IMR-90 (cell line): ENCODE results near the gene GUCY2C. TPM values are rescaled to one million over a fixed set of nuclear protein-coding genes. Genes with fewer than 3 reads are reported as not detected.

ENCODE experiments used
- ATAC-seq: fragments of 200-7000 bp; cut with Tn5 transposase; 2 replicates; pipeline ENCODE4 v1.9.1; 2020; ENCODE audit warnings: low read depth, mild to moderate bottlenecking, moderate library complexity
- BruUV-seq: library from RNA; stranded (reverse); fragments of 400-500 nt; replicated peaks from 2 replicates; lab custom pipeline; 2021; lab: Mats Ljungman, UMichigan
- CTCF ChIA-PET: fragments of 300-600 bp; formaldehyde crosslinking; extraction: SDS; loops from one replicate; lab custom pipeline; 2021; ENCODE audit warnings: antibody characterized with exemption; lab: Yijun Ruan, JAX
- POLR2A ChIA-PET: fragments of 300-600 bp; sonication (Branson Sonifier 250); formaldehyde crosslinking; loops from one replicate; lab custom pipeline; 2022; ENCODE audit warnings: antibody characterized with exemption; ENCODE audit not compliant: unreplicated experiment; lab: Charles Lee
- DNase-seq: peaks from one replicate; pipeline ENCODE4 v3.0.0; 2013
- H2AFZ ChIP-seq: replicated peaks from 2 replicates; pipeline ENCODE3; 2013; ENCODE audit warnings: low read length, mild to moderate bottlenecking; ENCODE audit not compliant: poor library complexity
- H2AK5ac ChIP-seq: 2 replicates; pipeline ENCODE4 v1.6.1; 2013; ENCODE audit warnings: low read depth, low read length, inconsistent platforms
- H2AK9ac ChIP-seq: replicated peaks from 2 replicates; pipeline ENCODE3; 2013; ENCODE audit warnings: mild to moderate bottlenecking, low read depth, low read length, moderate library complexity; ENCODE audit not compliant: poor library complexity
- H2BK120ac ChIP-seq: 2 replicates; pipeline ENCODE4 v1.6.1; 2013; ENCODE audit warnings: low read depth, low read length, inconsistent platforms
- H2BK15ac ChIP-seq: 3 replicates; pipeline ENCODE4 v1.6.1; 2013; ENCODE audit warnings: low read depth, low read length, inconsistent platforms
- H2BK20ac ChIP-seq: 2 replicates; pipeline ENCODE4 v1.6.1; 2013; ENCODE audit warnings: low read depth, mild to moderate bottlenecking, inconsistent platforms, low read length, moderate library complexity
- H2BK5ac ChIP-seq: 2 replicates; pipeline ENCODE4 v1.6.1; 2013; ENCODE audit warnings: mild to moderate bottlenecking, low read depth, low read length, inconsistent platforms; ENCODE audit not compliant: poor library complexity, severe bottlenecking
- H3K14ac ChIP-seq: replicated peaks from 2 replicates; pipeline ENCODE4 v1.6.1; 2013; ENCODE audit warnings: low read depth, low read length, inconsistent platforms
- H3K18ac ChIP-seq: 2 replicates; pipeline ENCODE4 v1.6.1; 2013; ENCODE audit warnings: low read depth, low read length, control low read depth
- H3K23ac ChIP-seq: 2 replicates; pipeline ENCODE4 v1.6.1; 2013; ENCODE audit warnings: low read depth, low read length, inconsistent platforms
- H3K27ac ChIP-seq: 2 replicates; pipeline ENCODE4 v1.5.1; 2013; ENCODE audit warnings: mild to moderate bottlenecking, control low read depth, low read length; ENCODE audit not compliant: insufficient read depth
- H3K27me3 ChIP-seq: 2 replicates; pipeline ENCODE4 v1.6.1; 2013; ENCODE audit warnings: low read length; ENCODE audit not compliant: control insufficient read depth, insufficient read depth
- H3K36me3 ChIP-seq: 2 replicates; pipeline ENCODE4 v1.6.1; 2013; ENCODE audit warnings: low read length, mixed read lengths; ENCODE audit not compliant: control insufficient read depth, insufficient read depth
- H3K4ac ChIP-seq: 2 replicates; pipeline ENCODE4 v1.6.1; 2013; ENCODE audit warnings: low read depth, low read length, inconsistent platforms
- H3K4me1 ChIP-seq: 2 replicates; pipeline ENCODE4 v1.6.1; 2013; ENCODE audit warnings: low read length, mixed read lengths; ENCODE audit not compliant: control insufficient read depth, insufficient read depth
- H3K4me2 ChIP-seq: 2 replicates; pipeline ENCODE4 v1.6.1; 2013; ENCODE audit warnings: low read depth, mild to moderate bottlenecking, control low read depth, low read length, moderate library complexity
- H3K4me3 ChIP-seq: 2 replicates; pipeline ENCODE4 v1.5.1; 2013; ENCODE audit warnings: low read depth, mild to moderate bottlenecking, control low read depth, low read length, moderate library complexity; ENCODE audit not compliant: insufficient read depth
- H3K56ac ChIP-seq: 2 replicates; pipeline ENCODE4 v1.6.1; 2013; ENCODE audit warnings: low read length, inconsistent platforms; ENCODE audit not compliant: insufficient read depth; ENCODE audit errors: extremely low read depth
- H3K79me1 ChIP-seq, 2 experiments: 2 replicates each; pipeline ENCODE4 v1.6.1; 2013; ENCODE audit warnings: low read length in 2 of 2, inconsistent platforms in 1 of 2, low read depth in 1 of 2
- H3K9ac ChIP-seq: 2 replicates; pipeline ENCODE4 v1.6.1; 2013; ENCODE audit warnings: low read depth, low read length, control low read depth
- H3K9me1 ChIP-seq: 2 replicates; pipeline ENCODE4 v1.6.1; 2013; ENCODE audit warnings: low read length, inconsistent platforms; ENCODE audit not compliant: insufficient read depth
- H3K9me3 ChIP-seq: 2 replicates; pipeline ENCODE4 v1.6.1; 2013; ENCODE audit warnings: low read length; ENCODE audit not compliant: control insufficient read depth, insufficient read depth
- H4K20me1 ChIP-seq: 2 replicates; pipeline ENCODE4 v1.6.1; 2013; ENCODE audit warnings: low read length, inconsistent platforms; ENCODE audit not compliant: insufficient read depth
- H4K5ac ChIP-seq: 2 replicates; pipeline ENCODE4 v1.6.1; 2013; ENCODE audit warnings: mild to moderate bottlenecking, low read depth, low read length, control low read depth
- H4K8ac ChIP-seq, 2 experiments: 2 replicates each; pipeline ENCODE4 v1.6.1; 2013; ENCODE audit warnings: low read depth in 2 of 2, low read length in 2 of 2, control low read depth in 1 of 2, inconsistent platforms in 1 of 2
- H4K91ac ChIP-seq: 2 replicates; pipeline ENCODE4 v1.6.1; 2013; ENCODE audit warnings: low read depth, low read length, inconsistent platforms; ENCODE audit not compliant: insufficient read depth
- BHLHE40 ChIP-seq: fragments of 150-350 bp; IDR thresholded peaks from 2 replicates; pipeline ENCODE4 v1.6.1; 2016; ENCODE audit warnings: mild to moderate bottlenecking, low read depth, low read length
- CEBPB ChIP-seq: IDR thresholded peaks from 2 replicates; pipeline ENCODE4 v1.6.1; 2012; ENCODE audit warnings: low read depth, low read length, improper control_type of control experiment
- CHD1 ChIP-seq: IDR thresholded peaks from 2 replicates; pipeline ENCODE4 v1.6.1; 2012; ENCODE audit warnings: low read depth, low read length, improper control_type of control experiment
- FOS ChIP-seq: fragments of 150-350 bp; IDR thresholded peaks from 2 replicates; pipeline ENCODE4 v1.6.1; 2016; ENCODE audit warnings: low read depth, low read length
- MAFK ChIP-seq: IDR thresholded peaks from 2 replicates; pipeline ENCODE4 v1.6.1; 2012; ENCODE audit warnings: low read depth, low read length, improper control_type of control experiment
- MAZ ChIP-seq: IDR thresholded peaks from 2 replicates; pipeline ENCODE4 v1.6.1; 2012; ENCODE audit warnings: low read depth, mild to moderate bottlenecking, low read length, improper control_type of control experiment, moderate library complexity, borderline replicate concordance
- MXI1 ChIP-seq: IDR thresholded peaks from 2 replicates; pipeline ENCODE4 v1.6.1; 2012; ENCODE audit warnings: low read depth, mild to moderate bottlenecking, low read length, moderate library complexity, borderline replicate concordance
- NFE2L2 ChIP-seq: fragments of 150-350 bp; IDR thresholded peaks from 2 replicates; pipeline ENCODE4 v1.6.1; 2016; ENCODE audit warnings: low read depth, mild to moderate bottlenecking, low read length
- POLR2A ChIP-seq: IDR thresholded peaks from 2 replicates; pipeline ENCODE4 v1.6.1; 2012; ENCODE audit warnings: mild to moderate bottlenecking, low read depth, low read length
- RAD21 ChIP-seq: IDR thresholded peaks from 2 replicates; pipeline ENCODE4 v1.6.1; 2012; ENCODE audit warnings: low read length, improper control_type of control experiment
- RCOR1 ChIP-seq: IDR thresholded peaks from 2 replicates; pipeline ENCODE4 v1.6.1; 2012; ENCODE audit warnings: mild to moderate bottlenecking, low read length, improper control_type of control experiment; ENCODE audit not compliant: insufficient replicate concordance
- RFX5 ChIP-seq: IDR thresholded peaks from 2 replicates; pipeline ENCODE4 v1.8.0; 2012; ENCODE audit warnings: low read depth, mild to moderate bottlenecking, low read length, moderate library complexity
- SMC3 ChIP-seq: fragments of 150-350 bp; IDR thresholded peaks from 2 replicates; pipeline ENCODE4 v1.6.1; 2016; ENCODE audit warnings: low read depth, mild to moderate bottlenecking, antibody characterized with exemption, low read length, moderate library complexity
- WGBS, 2 experiments: methylation state at CpG; one replicate each; pipeline versions ENCODE4 v1.1.5 to v1.1.7; 2013; ENCODE audit warnings: missing lambda C conversion rate in 2 of 2; ENCODE audit not compliant: insufficient read length in 1 of 2; ENCODE audit errors: extremely low coverage in 2 of 2; 5-methylcytosine and 5-hydroxymethylcytosine counted together
- dilution Hi-C: fragments of 300-500 bp; cut with HindIII; formaldehyde crosslinking; loops from one replicate; pipeline ENCODE4 v1.14.3; 2018; ENCODE audit warnings: low sequenced_read_pairs; ENCODE audit not compliant: unreplicated experiment
- in situ Hi-C: fragments of 300-500 bp; cut with MboI; formaldehyde crosslinking; loops from 3 replicates; pipeline ENCODE4 v1.14.3; 2019; ENCODE audit warnings: low sequenced_read_pairs, inconsistent platforms, mixed read lengths
- intact Hi-C: fragments of 100-400 bp; cut with micrococcal nuclease; formaldehyde crosslinking; loops from 2 replicates; pipeline ENCODE4 v1.10.0; 2022
- polyA plus RNA-seq, 3 experiments: library from polyadenylated mRNA; depleted of rRNA; stranded (reverse); fragments of >200 nt; gene quantifications; 2 replicates each; pipeline ENCODE4 v1.2.3, GENCODE V29; 2012; ENCODE audit warnings: low replicate concordance in 1 of 3
- total RNA-seq: library from RNA; depleted of rRNA; stranded (reverse); fragments of >200 nt; gene quantifications from 2 replicates; pipeline ENCODE4 v1.2.3, GENCODE V29; 2012
- TF ChIP-seq, protein P1 (sequence below): fragments of 150-350 bp; IDR thresholded peaks from 2 replicates; pipeline ENCODE4 v1.6.1; 2016; ENCODE audit warnings: low read depth, mild to moderate bottlenecking, low read length, moderate library complexity, borderline replicate concordance
- TF ChIP-seq, protein P2 (sequence below): fragments of 150-350 bp; IDR thresholded peaks from 2 replicates; pipeline ENCODE4 v1.6.1; 2017; ENCODE audit warnings: mild to moderate bottlenecking, antibody characterized with exemption, low read length, low read depth
- TF ChIP-seq, protein P3 (sequence below): conservative IDR thresholded peaks from 2 replicates; pipeline ENCODE4 v1.5.1; 2012; ENCODE audit warnings: mild to moderate bottlenecking, low read depth, low read length, improper control_type of control experiment

GUCY2C gene
- total and polyA plus RNA-seq, 2 of the 4 experiments (the other 2 are of a cell fraction), result not detected

DNA sequence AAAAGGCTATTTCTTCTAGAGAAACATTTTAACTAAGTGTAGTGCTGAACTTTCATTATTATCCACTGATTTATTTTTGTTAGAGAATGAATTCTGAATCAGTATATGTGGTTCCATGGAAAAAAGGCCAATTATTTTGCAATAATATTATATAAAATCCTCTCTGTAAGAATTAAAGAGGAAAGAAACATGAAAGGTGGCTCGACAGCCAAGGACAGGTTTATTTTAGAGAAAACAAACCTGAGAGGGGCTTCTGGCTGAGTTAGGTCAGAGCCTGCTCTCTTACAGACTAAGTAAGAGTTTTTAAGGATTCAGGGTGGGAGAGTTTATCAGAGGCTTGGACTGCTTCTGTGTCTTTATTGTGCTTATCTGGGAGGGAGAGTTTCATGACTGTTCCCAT lies 46.7 kb upstream of the GUCY2C start:
- in situ Hi-C loops, result no loop called here
- Histone ChIP-seq H3K4me3 (no peak overlapping the region), H2BK15ac (no peak overlapping the region), H2BK5ac (no peak overlapping the region), H3K27me3 (no peaks in the 10 kb centered on the region), H2AFZ (no peak overlapping the region), H3K9me1 (no peaks in the 10 kb centered on the region), H3K56ac (no peak overlapping the region), H3K4me1 (no peaks in the 10 kb centered on the region), H3K23ac (no peak overlapping the region), H4K5ac (no peak overlapping the region), H3K27ac (no peak overlapping the region), H4K8ac (no peak overlapping the region), H3K4ac (no peak overlapping the region), H2BK20ac (no peak overlapping the region), H3K79me1 (no peaks in the 10 kb centered on the region), H2AK5ac (no peak overlapping the region), H3K18ac (no peak overlapping the region), H3K9ac (no peak overlapping the region), H2AK9ac (no peak overlapping the region), H4K20me1 (no peaks in the 10 kb centered on the region), H3K14ac (no peak overlapping the region), H4K91ac (no peak overlapping the region), H3K36me3 (no peaks in the 10 kb centered on the region), H3K9me3 (no peaks in the 10 kb centered on the region), H2BK120ac (no peak overlapping the region), H3K4me2 (no peak overlapping the region)
- POLR2A ChIA-PET, result no interaction called here
- intact Hi-C loops, result no loop called here
- DNase-seq (no peak), ATAC-seq (no peak)
- TF ChIP-seq, protein P1, sequence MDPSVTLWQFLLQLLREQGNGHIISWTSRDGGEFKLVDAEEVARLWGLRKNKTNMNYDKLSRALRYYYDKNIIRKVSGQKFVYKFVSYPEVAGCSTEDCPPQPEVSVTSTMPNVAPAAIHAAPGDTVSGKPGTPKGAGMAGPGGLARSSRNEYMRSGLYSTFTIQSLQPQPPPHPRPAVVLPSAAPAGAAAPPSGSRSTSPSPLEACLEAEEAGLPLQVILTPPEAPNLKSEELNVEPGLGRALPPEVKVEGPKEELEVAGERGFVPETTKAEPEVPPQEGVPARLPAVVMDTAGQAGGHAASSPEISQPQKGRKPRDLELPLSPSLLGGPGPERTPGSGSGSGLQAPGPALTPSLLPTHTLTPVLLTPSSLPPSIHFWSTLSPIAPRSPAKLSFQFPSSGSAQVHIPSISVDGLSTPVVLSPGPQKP, result no peak
- TF ChIP-seq MAFK (no peak), RAD21 (no peak), MXI1 (no peak), NFE2L2 (no peak), MAZ (no peak), SMC3 (no peak), CHD1 (no peak), RFX5 (no peak), RCOR1 (no peak), POLR2A (no peak), BHLHE40 (no peak), FOS (no peak), CEBPB (no peak)
- TF ChIP-seq, protein P2, sequence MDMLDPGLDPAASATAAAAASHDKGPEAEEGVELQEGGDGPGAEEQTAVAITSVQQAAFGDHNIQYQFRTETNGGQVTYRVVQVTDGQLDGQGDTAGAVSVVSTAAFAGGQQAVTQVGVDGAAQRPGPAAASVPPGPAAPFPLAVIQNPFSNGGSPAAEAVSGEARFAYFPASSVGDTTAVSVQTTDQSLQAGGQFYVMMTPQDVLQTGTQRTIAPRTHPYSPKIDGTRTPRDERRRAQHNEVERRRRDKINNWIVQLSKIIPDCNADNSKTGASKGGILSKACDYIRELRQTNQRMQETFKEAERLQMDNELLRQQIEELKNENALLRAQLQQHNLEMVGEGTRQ, result no peak
- TF ChIP-seq, protein P3, sequence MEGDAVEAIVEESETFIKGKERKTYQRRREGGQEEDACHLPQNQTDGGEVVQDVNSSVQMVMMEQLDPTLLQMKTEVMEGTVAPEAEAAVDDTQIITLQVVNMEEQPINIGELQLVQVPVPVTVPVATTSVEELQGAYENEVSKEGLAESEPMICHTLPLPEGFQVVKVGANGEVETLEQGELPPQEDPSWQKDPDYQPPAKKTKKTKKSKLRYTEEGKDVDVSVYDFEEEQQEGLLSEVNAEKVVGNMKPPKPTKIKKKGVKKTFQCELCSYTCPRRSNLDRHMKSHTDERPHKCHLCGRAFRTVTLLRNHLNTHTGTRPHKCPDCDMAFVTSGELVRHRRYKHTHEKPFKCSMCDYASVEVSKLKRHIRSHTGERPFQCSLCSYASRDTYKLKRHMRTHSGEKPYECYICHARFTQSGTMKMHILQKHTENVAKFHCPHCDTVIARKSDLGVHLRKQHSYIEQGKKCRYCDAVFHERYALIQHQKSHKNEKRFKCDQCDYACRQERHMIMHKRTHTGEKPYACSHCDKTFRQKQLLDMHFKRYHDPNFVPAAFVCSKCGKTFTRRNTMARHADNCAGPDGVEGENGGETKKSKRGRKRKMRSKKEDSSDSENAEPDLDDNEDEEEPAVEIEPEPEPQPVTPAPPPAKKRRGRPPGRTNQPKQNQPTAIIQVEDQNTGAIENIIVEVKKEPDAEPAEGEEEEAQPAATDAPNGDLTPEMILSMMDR, result no peak
- dilution Hi-C loops, result no loop called here
- BruUV-seq, result no TSS peak
- WGBS, 2 experiments, result no CpG with 5 or more reads among the region's 1 CpG
- CTCF ChIA-PET, result no interaction called here
